Hepatocyte (in vitro differentiated cells): ENCODE data around the gene ZNF79.

ENCODE experiments used
- CTCF ChIP-seq: fragments of 200-600 bp; sonication (generic); IDR thresholded peaks from 2 replicates; pipeline ENCODE4 v1.5.1; 2016; ENCODE audit warnings: antibody characterized with exemption, mild to moderate bottlenecking; ENCODE audit not compliant: poor library complexity
- EZH2 ChIP-seq: fragments of 200-600 bp; sonication (generic); IDR thresholded peaks from 2 replicates; pipeline ENCODE4 v1.6.1; 2016; ENCODE audit warnings: antibody characterized with exemption, mild to moderate bottlenecking, borderline replicate concordance
- EZH2phosphoT487 ChIP-seq: fragments of 200-600 bp; sonication (generic); IDR thresholded peaks from one replicate; pipeline ENCODE4 v1.6.1; 2018; ENCODE audit warnings: antibody characterized with exemption, mild to moderate bottlenecking, low read depth, moderate library complexity; ENCODE audit not compliant: unreplicated experiment, severe bottlenecking

- TF ChIP-seq CTCF, result no peak
- TF ChIP-seq EZH2phosphoT487, result no peak
- TF ChIP-seq EZH2, result no peak
These were observed 39.2 kb downstream of the ZNF79 start for GRCh38 chr9:127463382-127463781.
